22Rv1 (cell line): ENCODE data around the gene GNL1.
A peak's percentile ranks its signal among the peaks of the same experiment; 100 is the strongest.

ENCODE experiments used
- H3K27ac ChIP-seq: fragments of 450-650 bp; 2 replicates; pipeline ENCODE4 v1.5.1; 2017
- ZFX ChIP-seq: fragments of 450-650 bp; IDR thresholded peaks from 2 replicates; pipeline ENCODE4 v1.6.1; 2017; ENCODE audit warnings: antibody characterized with exemption, borderline replicate concordance
- TF ChIP-seq, protein P1 (sequence below): fragments of 450-650 bp; IDR thresholded peaks from 2 replicates; pipeline ENCODE4 v1.5.1; 2017; ENCODE audit warnings: mild to moderate bottlenecking

GNL1 gene

GRCh38 chr6:30570263-30570662 lies 14.0 kb upstream of the GNL1 start:
- no peak for TF ChIP-seq ZFX
- TF ChIP-seq, protein P1, sequence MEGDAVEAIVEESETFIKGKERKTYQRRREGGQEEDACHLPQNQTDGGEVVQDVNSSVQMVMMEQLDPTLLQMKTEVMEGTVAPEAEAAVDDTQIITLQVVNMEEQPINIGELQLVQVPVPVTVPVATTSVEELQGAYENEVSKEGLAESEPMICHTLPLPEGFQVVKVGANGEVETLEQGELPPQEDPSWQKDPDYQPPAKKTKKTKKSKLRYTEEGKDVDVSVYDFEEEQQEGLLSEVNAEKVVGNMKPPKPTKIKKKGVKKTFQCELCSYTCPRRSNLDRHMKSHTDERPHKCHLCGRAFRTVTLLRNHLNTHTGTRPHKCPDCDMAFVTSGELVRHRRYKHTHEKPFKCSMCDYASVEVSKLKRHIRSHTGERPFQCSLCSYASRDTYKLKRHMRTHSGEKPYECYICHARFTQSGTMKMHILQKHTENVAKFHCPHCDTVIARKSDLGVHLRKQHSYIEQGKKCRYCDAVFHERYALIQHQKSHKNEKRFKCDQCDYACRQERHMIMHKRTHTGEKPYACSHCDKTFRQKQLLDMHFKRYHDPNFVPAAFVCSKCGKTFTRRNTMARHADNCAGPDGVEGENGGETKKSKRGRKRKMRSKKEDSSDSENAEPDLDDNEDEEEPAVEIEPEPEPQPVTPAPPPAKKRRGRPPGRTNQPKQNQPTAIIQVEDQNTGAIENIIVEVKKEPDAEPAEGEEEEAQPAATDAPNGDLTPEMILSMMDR: no peak
- H3K27ac ChIP-seq: peak overlapping the region; percentile 73

GRCh38 chr6:30568245-30568644 lies 12.0 kb upstream of the GNL1 start:
- no peak overlapping the region for H3K27ac ChIP-seq
- TF ChIP-seq, protein P1: no peak
- TF ChIP-seq ZFX: no peak

GRCh38 chr6:30565772-30566171 lies 9.5 kb upstream of the GNL1 start:
- no peak overlapping the region for H3K27ac ChIP-seq
- TF ChIP-seq ZFX: no peak
- TF ChIP-seq, protein P1: no peak

GRCh38 chr6:30564114-30564513 lies 7.8 kb upstream of the GNL1 start:
- no peak overlapping the region for H3K27ac ChIP-seq
- TF ChIP-seq, protein P1: no peak
- no peak for TF ChIP-seq ZFX

DNA sequence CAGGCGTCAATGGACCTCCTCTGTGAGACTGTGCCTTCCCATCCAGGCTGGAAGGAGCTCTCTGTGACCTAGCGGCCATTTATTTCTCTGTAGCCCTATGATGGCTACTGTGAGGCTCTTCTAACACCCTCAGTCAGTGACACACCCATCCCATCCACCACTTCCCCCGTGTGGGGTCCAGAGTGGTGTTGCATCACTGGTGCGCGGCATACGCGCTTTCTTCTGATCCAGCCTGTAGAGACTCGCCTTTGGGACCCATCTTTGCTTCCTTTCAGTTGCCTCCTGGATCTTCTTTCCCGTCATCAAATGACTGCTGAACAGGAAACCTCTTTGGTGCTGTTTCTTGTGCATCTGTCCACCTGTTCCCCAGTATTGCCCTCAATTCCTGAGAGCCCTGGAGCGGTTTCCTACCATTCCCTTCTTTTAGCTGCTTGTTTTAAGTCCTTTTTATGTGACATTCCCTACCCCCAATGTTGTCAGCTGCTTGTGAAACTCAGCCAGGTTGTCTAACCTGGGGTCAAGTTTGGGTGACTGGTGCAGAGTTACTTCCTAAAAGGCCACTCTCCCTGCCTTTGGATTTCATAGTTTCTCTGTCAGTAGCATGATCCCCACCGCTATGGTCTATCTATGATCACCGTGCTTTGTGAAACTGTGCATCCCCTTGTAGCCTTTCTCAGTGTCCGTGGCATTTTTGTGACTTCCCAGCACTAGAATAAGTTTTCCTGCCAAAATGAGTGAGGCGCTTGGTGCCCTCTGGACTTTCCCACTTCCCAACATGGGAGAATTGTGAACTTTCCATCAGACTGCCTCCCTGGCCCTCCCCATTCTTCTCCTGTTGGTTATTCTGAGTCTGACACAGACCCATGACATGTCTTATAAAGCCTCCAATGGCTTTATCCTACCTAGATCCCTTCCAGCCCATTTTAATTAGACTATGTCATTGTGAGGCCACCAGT lies 6.5 kb upstream of the GNL1 start:
- no peak overlapping the region for H3K27ac ChIP-seq
- TF ChIP-seq ZFX: no peak
- TF ChIP-seq, protein P1: no peak

- TF ChIP-seq ZFX: no peak
- TF ChIP-seq, protein P1: no peak
- no peak overlapping the region for H3K27ac ChIP-seq
Measured at GRCh38 chr6:30560930-30561329, 4.6 kb upstream of the GNL1 start.

GRCh38 chr6:30557683-30557981 lies 1.3 kb upstream of the GNL1 start:
- peak overlapping the region; percentile 95 for H3K27ac ChIP-seq
- TF ChIP-seq ZFX: no peak
- TF ChIP-seq, protein P1: no peak
